ENCODE measurements around the gene KIAA1217.

- no peak for TF ChIP-seq CTCF (IDR thresholded peaks at IDR 0.05 in 2 of 3, conservative IDR thresholded peaks at IDR 0.05 in 1 of 3; ENCODE audit: borderline replicate concordance in 1 of 3, insufficient read depth in 1 of 3, low read depth in 2 of 3, low read length in 2 of 3)
- no peak for TF ChIP-seq POLR2A (IDR thresholded peaks at IDR 0.05; ENCODE audit: borderline replicate concordance, extremely low read depth, insufficient read depth, insufficient read length)
- TF ChIP-seq ZBTB33 (IDR thresholded peaks at IDR 0.05; ENCODE audit: extremely low read depth, insufficient replicate concordance, low read length) = no peak
- no peak for TF ChIP-seq POLR2AphosphoS5 (IDR thresholded peaks at IDR 0.05; ENCODE audit: low read depth, low read length)
- no peak for TF ChIP-seq YY1 (IDR thresholded peaks at IDR 0.05; ENCODE audit: extremely low read depth, insufficient replicate concordance, low read depth, low read length)
- no peak for TF ChIP-seq ZFX (IDR thresholded peaks at IDR 0.05)
- no peak for TF ChIP-seq REST (IDR thresholded peaks at IDR 0.05; ENCODE audit: low read depth)
- no peak for TF ChIP-seq FOSL1 (IDR thresholded peaks at IDR 0.05; ENCODE audit: low read depth)
- TF ChIP-seq EZH2 (IDR thresholded peaks at IDR 0.05) = no peak
- TF ChIP-seq EZH2phosphoT487 (IDR thresholded peaks at IDR 0.05; ENCODE audit: borderline replicate concordance) = no peak
- TF ChIP-seq CEBPB (IDR thresholded peaks at IDR 0.05; ENCODE audit: low read depth) = no peak
- TF ChIP-seq JUND (IDR thresholded peaks at IDR 0.05) = no peak
- TF ChIP-seq MAX (IDR thresholded peaks at IDR 0.05) = no peak
Measured at GRCh38 chr10:24415455-24416125, 206.7 kb downstream of the KIAA1217 start.
